H9 (cell line): ENCODE results near the gene KEL. TPM values are rescaled to one million over a fixed set of nuclear protein-coding genes. Genes with fewer than 3 reads are reported as not detected.
"Not testable (repeated sequence)": the region's sequence is repeated elsewhere in the genome, so short reads cannot be mapped to it uniquely, and the experiment has no call there.

Source experiments
- DNase-seq: peaks from one replicate; pipeline ENCODE4 v3.0.0-alpha.2; 2017
- H2AFZ ChIP-seq: one replicate; pipeline ENCODE4 v1.6.1; 2013; ENCODE audit warnings: mild to moderate bottlenecking, low read length, control low read depth, moderate library complexity
- H2AK5ac ChIP-seq: 2 replicates; pipeline ENCODE4 v1.6.1; 2013; ENCODE audit warnings: low read length, control low read depth, mixed read lengths; ENCODE audit not compliant: insufficient read length
- H2BK120ac ChIP-seq: one replicate; pipeline ENCODE4 v1.6.1; 2013; ENCODE audit warnings: low read depth, mild to moderate bottlenecking, low read length, control low read depth, inconsistent platforms; ENCODE audit not compliant: poor library complexity, severe bottlenecking
- H2BK12ac ChIP-seq: 2 replicates; pipeline ENCODE4 v1.6.1; 2013; ENCODE audit warnings: low read length, control low read depth, mixed read lengths, low read depth; ENCODE audit not compliant: insufficient read length
- H2BK15ac ChIP-seq: 2 replicates; pipeline ENCODE4 v1.6.1; 2013; ENCODE audit warnings: low read depth, low read length, control low read depth
- H2BK20ac ChIP-seq: one replicate; pipeline ENCODE4 v1.6.1; 2013; ENCODE audit warnings: low read depth, mild to moderate bottlenecking, low read length, control low read depth, inconsistent platforms; ENCODE audit not compliant: poor library complexity, severe bottlenecking
- H2BK5ac ChIP-seq: 2 replicates; pipeline ENCODE4 v1.6.1; 2013; ENCODE audit warnings: low read length, control low read depth, mixed read lengths; ENCODE audit not compliant: insufficient read length
- H3K14ac ChIP-seq: 2 replicates; pipeline ENCODE4 v1.6.1; 2013; ENCODE audit warnings: low read length, control low read depth; ENCODE audit not compliant: insufficient read depth
- H3K18ac ChIP-seq: 2 replicates; pipeline ENCODE4 v1.6.1; 2013; ENCODE audit warnings: low read depth, mild to moderate bottlenecking, mixed read lengths, low read length, control low read depth; ENCODE audit not compliant: insufficient read length
- H3K23ac ChIP-seq: 2 replicates; pipeline ENCODE4 v1.6.1; 2013; ENCODE audit warnings: low read length, control low read depth, mixed read lengths, low read depth; ENCODE audit not compliant: insufficient read length
- H3K23me2 ChIP-seq: 2 replicates; pipeline ENCODE4 v1.6.1; 2013; ENCODE audit warnings: low read depth, mild to moderate bottlenecking, mixed read lengths, low read length, control low read depth; ENCODE audit not compliant: insufficient read length, poor library complexity, severe bottlenecking
- H3K27ac ChIP-seq: 2 replicates; pipeline ENCODE4 v1.5.1; 2013; ENCODE audit warnings: low read length, control low read depth, mixed read lengths, low read depth; ENCODE audit not compliant: insufficient read length
- H3K27me3 ChIP-seq: 2 replicates; pipeline ENCODE4 v1.6.1; 2013; ENCODE audit warnings: low read length, control low read depth, inconsistent platforms; ENCODE audit not compliant: insufficient read depth
- H3K4ac ChIP-seq: 2 replicates; pipeline ENCODE4 v1.6.1; 2013; ENCODE audit warnings: low read depth, mild to moderate bottlenecking, control low read depth, inconsistent platforms, low read length, moderate library complexity
- H3K4me1 ChIP-seq: 2 replicates; pipeline ENCODE4 v1.6.1; 2013; ENCODE audit warnings: low read length, control low read depth, inconsistent platforms; ENCODE audit not compliant: insufficient read depth
- H3K4me2 ChIP-seq: 2 replicates; pipeline ENCODE4 v1.6.1; 2013; ENCODE audit warnings: low read length, control low read depth, mixed read lengths; ENCODE audit not compliant: insufficient read length, insufficient read depth
- H3K56ac ChIP-seq: 2 replicates; pipeline ENCODE4 v1.6.1; 2013; ENCODE audit warnings: low read depth, mild to moderate bottlenecking, mixed read lengths, low read length, control low read depth; ENCODE audit not compliant: insufficient read length
- H3K79me1 ChIP-seq: 2 replicates; pipeline ENCODE4 v1.6.1; 2013; ENCODE audit warnings: low read depth, mild to moderate bottlenecking, moderate library complexity, low read length, control low read depth, inconsistent platforms; ENCODE audit not compliant: insufficient read depth, poor library complexity, severe bottlenecking
- H3K79me2 ChIP-seq: 2 replicates; pipeline ENCODE4 v1.6.1; 2013; ENCODE audit warnings: low read length, control low read depth, inconsistent platforms; ENCODE audit not compliant: insufficient read depth
- H3K9ac ChIP-seq: 2 replicates; pipeline ENCODE4 v1.6.1; 2013; ENCODE audit warnings: low read length, control low read depth, mixed read lengths; ENCODE audit not compliant: insufficient read length; ENCODE audit errors: extremely low read depth
- H3K9me3 ChIP-seq: one replicate; pipeline ENCODE4 v1.6.1; 2013; ENCODE audit warnings: low read depth, low read length, inconsistent platforms; ENCODE audit not compliant: control insufficient read depth
- H3T11ph ChIP-seq: one replicate; pipeline ENCODE4 v1.6.1; 2013; ENCODE audit warnings: mild to moderate bottlenecking, low read length, control low read depth, inconsistent platforms
- H4K20me1 ChIP-seq: one replicate; pipeline ENCODE4 v1.6.1; 2013; ENCODE audit not compliant: control insufficient read depth, insufficient read length, insufficient read depth
- H4K5ac ChIP-seq: 2 replicates; pipeline ENCODE4 v1.6.1; 2013; ENCODE audit warnings: low read depth, mild to moderate bottlenecking, mixed read lengths, low read length, control low read depth; ENCODE audit not compliant: insufficient read length
- H4K8ac ChIP-seq: replicated peaks from 2 replicates; pipeline ENCODE4 v1.6.1; 2013; ENCODE audit warnings: low read length, control low read depth, mixed read lengths, low read depth; ENCODE audit not compliant: insufficient read length
- H4K91ac ChIP-seq: 2 replicates; pipeline ENCODE4 v1.6.1; 2013; ENCODE audit warnings: low read depth, mild to moderate bottlenecking, moderate library complexity, mixed read lengths, low read length, control low read depth; ENCODE audit not compliant: insufficient read length
- H3K27ac Mint-ChIP-seq, 3 experiments: 2 replicates in 2 of 3; 3 replicates in 1 of 3; pipeline ENCODE4 v1.8.0; 2020 to 2021; ENCODE audit warnings: mixed read lengths in 3 of 3, mild to moderate bottlenecking in 1 of 3, moderate library complexity in 1 of 3
- H3K27me3 Mint-ChIP-seq: 2 replicates; pipeline ENCODE4 v1.8.0; 2021; ENCODE audit warnings: low read depth, mild to moderate bottlenecking, moderate library complexity, mixed read lengths
- H3K36me3 Mint-ChIP-seq, 3 experiments: 2 replicates in 2 of 3; 3 replicates in 1 of 3; pipeline ENCODE4 v1.8.0; 2020 to 2021; ENCODE audit warnings: low read depth in 3 of 3, mixed read lengths in 3 of 3; ENCODE audit not compliant: insufficient read depth in 1 of 3
- H3K4me1 Mint-ChIP-seq, 2 experiments: 2 replicates each; pipeline ENCODE4 v1.8.0; 2020; ENCODE audit warnings: mixed read lengths in 2 of 2
- H3K4me3 Mint-ChIP-seq, 2 experiments: 2 replicates in 1 of 2; 3 replicates in 1 of 2; pipeline ENCODE4 v1.8.0; 2020 to 2021; ENCODE audit warnings: mild to moderate bottlenecking in 2 of 2, mixed read lengths in 2 of 2, moderate library complexity in 1 of 2
- H3K9me3 Mint-ChIP-seq, 2 experiments: 2 replicates in 1 of 2; 3 replicates in 1 of 2; pipeline ENCODE4 v1.8.0; 2020; ENCODE audit warnings: mild to moderate bottlenecking in 2 of 2, mixed read lengths in 2 of 2, moderate library complexity in 1 of 2
- WGBS: extraction: QIAGEN DNeasy Blood & Tissue Kit; methylation state at CpG from one replicate; pipeline ENCODE4 v1.1.7; 2013; ENCODE audit warnings: missing lambda C conversion rate, low lambda C conversion rate, mixed read lengths; ENCODE audit not compliant: insufficient read length; ENCODE audit errors: extremely low coverage; 5-methylcytosine and 5-hydroxymethylcytosine counted together
- total RNA-seq: library from RNA; stranded (reverse); gene quantifications from 2 replicates; pipeline ENCODE4 v1.2.1, GENCODE V29; 2021
- TF ChIP-seq, protein P1 (sequence below): fragments of 200-600 bp; sonication (generic); conservative IDR thresholded peaks from 3 replicates; pipeline ENCODE4 v1.8.0; 2021; ENCODE audit warnings: antibody characterized with exemption, mild to moderate bottlenecking

KEL gene
- total RNA-seq, 1 experiment from 2014 or later: 1.5 TPM

DNA sequence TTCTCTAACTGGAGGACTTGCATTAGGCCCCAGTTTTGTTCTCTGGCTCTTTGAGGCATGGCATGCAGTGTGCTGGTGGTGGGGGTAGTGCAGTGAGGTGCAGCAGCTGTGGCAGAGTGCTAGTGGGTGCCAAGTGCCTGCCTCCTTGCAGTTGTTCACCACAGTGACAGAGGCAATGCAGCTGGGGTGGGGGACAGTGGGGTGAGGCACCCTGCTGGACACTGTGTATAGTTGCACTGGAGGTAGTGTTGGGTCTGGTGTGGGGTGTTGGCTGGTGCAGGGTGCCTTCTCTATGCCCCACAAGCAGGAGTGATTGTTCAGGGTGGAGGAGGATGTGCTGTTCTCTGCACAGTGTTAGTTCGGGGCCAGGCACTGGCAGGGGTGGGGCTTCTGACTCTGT, 21.7 kb upstream of the KEL start:
- Histone ChIP-seq H3K79me1 (no peaks in the 10 kb centered on the region), H2BK5ac (no peak overlapping the region), H2AFZ (no peak overlapping the region), H3K4me1 (no peaks in the 10 kb centered on the region), H3K18ac (no peak overlapping the region), H3T11ph (no peak overlapping the region), H3K56ac (no peak overlapping the region), H3K79me2 (no peaks in the 10 kb centered on the region), H3K4ac (no peak overlapping the region), H2BK15ac (no peak overlapping the region), H2BK120ac (no peak overlapping the region), H3K9ac (no peak overlapping the region), H4K20me1 (no peaks in the 10 kb centered on the region), H3K27me3 (no peaks in the 10 kb centered on the region), H2BK12ac (no peak overlapping the region), H3K9me3 (no peaks in the 10 kb centered on the region), H3K23ac (no peak overlapping the region), H3K27ac (no peak overlapping the region), H4K91ac (no peak overlapping the region), H3K23me2 (no peaks in the 10 kb centered on the region), H2AK5ac (no peak overlapping the region), H3K14ac (no peak overlapping the region), H4K8ac (no peak overlapping the region), H4K5ac (no peak overlapping the region), H2BK20ac (no peak overlapping the region), H3K4me2 (no peak overlapping the region)
- peaks cover 2 to 12% of the 10 kb centered on the region in 2 experiments for H3K9me3 Mint-ChIP-seq
- TF ChIP-seq, protein P1, sequence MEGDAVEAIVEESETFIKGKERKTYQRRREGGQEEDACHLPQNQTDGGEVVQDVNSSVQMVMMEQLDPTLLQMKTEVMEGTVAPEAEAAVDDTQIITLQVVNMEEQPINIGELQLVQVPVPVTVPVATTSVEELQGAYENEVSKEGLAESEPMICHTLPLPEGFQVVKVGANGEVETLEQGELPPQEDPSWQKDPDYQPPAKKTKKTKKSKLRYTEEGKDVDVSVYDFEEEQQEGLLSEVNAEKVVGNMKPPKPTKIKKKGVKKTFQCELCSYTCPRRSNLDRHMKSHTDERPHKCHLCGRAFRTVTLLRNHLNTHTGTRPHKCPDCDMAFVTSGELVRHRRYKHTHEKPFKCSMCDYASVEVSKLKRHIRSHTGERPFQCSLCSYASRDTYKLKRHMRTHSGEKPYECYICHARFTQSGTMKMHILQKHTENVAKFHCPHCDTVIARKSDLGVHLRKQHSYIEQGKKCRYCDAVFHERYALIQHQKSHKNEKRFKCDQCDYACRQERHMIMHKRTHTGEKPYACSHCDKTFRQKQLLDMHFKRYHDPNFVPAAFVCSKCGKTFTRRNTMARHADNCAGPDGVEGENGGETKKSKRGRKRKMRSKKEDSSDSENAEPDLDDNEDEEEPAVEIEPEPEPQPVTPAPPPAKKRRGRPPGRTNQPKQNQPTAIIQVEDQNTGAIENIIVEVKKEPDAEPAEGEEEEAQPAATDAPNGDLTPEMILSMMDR: no peak
- no CpG with 5 or more reads among the region's 1 CpG for WGBS
- H3K36me3 Mint-ChIP-seq: peaks cover 0 to 2% (median 0%) of the 10 kb centered on the region in 3 experiments; a peak in 1 of 7 replicates
- peaks cover 9% of the 10 kb centered on the region for H3K27me3 Mint-ChIP-seq
- H3K4me3 Mint-ChIP-seq: no peak overlapping the region
- H3K27ac Mint-ChIP-seq: no peak overlapping the region
- H3K4me1 Mint-ChIP-seq: no peaks in the 10 kb centered on the region
- no peak for DNase-seq

DNA sequence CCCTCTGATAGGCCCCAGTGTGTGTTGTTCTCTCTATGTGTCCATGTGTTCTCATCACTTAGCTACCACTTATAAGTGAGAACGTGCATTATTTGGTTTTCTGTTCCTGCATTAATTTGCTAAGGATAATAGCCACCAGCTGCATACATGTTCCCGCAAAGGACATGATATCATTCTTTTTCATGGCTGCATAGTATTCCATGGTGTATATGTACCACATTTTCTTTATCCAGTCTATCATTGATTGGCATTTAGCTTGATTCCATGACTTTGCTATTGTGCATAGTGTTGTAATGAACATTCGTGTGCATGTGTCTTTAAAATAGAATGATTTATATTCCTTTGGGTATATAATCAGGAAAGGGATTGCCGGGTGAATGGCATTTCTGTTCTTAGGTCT, 16.2 kb upstream of the KEL start:
- not testable (repeated sequence) for H3K9me3 ChIP-seq, H4K5ac ChIP-seq, H3K9ac ChIP-seq, H3K23ac ChIP-seq, H2AFZ ChIP-seq, H2BK120ac ChIP-seq, H3K56ac ChIP-seq, H2BK5ac ChIP-seq, H3K36me3 Mint-ChIP-seq, H4K91ac ChIP-seq, H3K27me3 ChIP-seq, H2BK12ac ChIP-seq, H4K8ac ChIP-seq, H2BK20ac ChIP-seq, H3K4me3 Mint-ChIP-seq, H3K79me1 ChIP-seq, H3K27me3 Mint-ChIP-seq, H3T11ph ChIP-seq, H3K18ac ChIP-seq, H4K20me1 ChIP-seq, H2AK5ac ChIP-seq, H3K4me2 ChIP-seq, H3K27ac ChIP-seq, H3K27ac Mint-ChIP-seq, DNase-seq, H2BK15ac ChIP-seq, H3K4me1 ChIP-seq, H3K14ac ChIP-seq, H3K4me1 Mint-ChIP-seq, H3K4ac ChIP-seq, H3K23me2 ChIP-seq, H3K79me2 ChIP-seq
- WGBS: no CpG with 5 or more reads among the region's 4 CpGs
- H3K9me3 Mint-ChIP-seq: peaks cover 10 to 19% of the 10 kb centered on the region in 2 experiments
